ENCODE results near the gene SPECC1L. TPM values are rescaled to one million over a fixed set of nuclear protein-coding genes. Genes with fewer than 3 reads are reported as not detected.

The SPECC1L gene
- 25.7 and 67.4 TPM in 2 replicates for total RNA-seq

DNA sequence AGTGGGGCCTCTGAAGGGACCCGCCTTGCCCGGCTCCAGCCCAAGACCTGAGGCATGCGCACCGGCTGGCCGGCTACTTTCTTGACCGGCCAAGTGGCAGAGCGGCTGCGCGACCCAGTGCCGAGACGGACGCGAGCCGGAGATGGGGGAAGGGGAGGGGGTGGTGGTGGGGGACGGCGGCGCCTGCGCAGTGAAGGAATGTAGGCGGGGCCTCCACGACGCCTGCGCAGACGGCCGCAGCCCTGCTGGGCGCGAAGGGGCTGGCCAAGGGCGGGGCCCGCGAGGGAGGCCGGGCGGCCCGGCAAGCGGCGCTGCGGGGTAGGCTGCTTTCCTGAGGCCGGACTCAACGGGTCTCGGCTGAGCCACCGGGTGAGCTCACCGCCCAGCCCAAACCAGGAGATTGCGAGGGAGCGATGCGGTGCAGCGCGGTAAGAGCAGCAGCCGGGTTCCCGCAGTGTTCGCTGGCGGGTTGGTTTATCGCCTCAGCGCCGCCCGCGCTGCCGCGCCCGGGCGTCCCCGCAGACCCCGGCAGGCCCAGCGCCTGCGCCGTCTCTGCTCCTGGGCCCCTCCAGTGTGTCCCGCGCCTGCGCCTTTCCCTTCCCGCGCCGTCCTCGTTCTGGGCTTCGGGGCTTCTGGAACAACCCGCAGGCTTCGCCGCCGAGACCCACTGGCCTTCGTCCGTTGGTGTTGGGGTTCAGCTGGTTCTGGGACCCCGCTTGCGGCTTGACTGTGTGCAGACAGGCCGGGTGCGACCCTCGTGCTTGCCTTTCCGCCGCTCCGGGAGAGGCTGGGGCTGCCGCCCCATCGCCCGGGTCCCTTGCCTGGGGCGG is at the start of gene SPECC1L:
SPECC1L (plus strand) TSS at position 276 of the 830 bp plus-strand sequence. CDS start 31,401 bp downstream, outside the sequence.

DNA sequence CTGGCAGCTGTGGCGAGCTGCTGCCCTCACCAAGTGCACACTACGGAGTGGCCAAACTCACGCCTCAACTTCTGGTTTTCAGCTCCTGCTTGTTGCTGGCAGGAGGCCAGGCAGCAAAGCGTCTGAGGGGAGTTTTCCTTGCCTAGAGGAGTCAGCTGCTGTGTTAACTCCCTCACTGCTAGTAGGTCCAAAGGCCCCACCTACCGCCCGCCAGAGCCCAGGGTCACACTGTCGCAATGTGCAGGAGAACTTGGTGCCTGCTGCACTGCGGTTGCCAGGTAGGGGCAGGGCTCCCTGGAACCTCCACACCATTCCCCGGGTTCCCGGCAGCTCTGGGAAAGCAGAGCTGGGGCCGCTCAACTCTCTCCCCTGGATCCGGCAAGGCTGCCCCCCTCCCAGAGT is 25.6 kb upstream of the SPECC1L start, which contains the start of gene GGT5:
GGT5 (minus strand) TSS at position 53 of the 402 bp plus-strand sequence. CDS start 357 bp downstream, outside the sequence.

GRCh38 chr22:24427500-24428164 is 157.0 kb downstream of the SPECC1L start, which contains the start of gene ADORA2A:
ADORA2A (plus strand) TSS chr22:24427599; CDS start chr22:24433405, 5,806 bp downstream.

Other genes starting within 250 kb of the SPECC1L start
- gene SUSD2, start 89.3 kb upstream of the SPECC1L start, total RNA-seq, result 0.31 and 0.81 TPM in 2 replicates
- 2.8 and 4.0 TPM in 2 replicates for gene GGT5, start 25.7 kb upstream of the SPECC1L start, total RNA-seq
- gene ADORA2A, start 156.8 kb downstream of the SPECC1L start, total RNA-seq, result 13.4 and 14.2 TPM in 2 replicates
- under 0.01 TPM in 1 of 2 replicates, not detected in the other for gene UPB1, start 224.5 kb downstream of the SPECC1L start, total RNA-seq

Measured in bladder microvascular endothelial cell (primary cell).